ENCODE data around the gene FAM136A. TPM values are rescaled to one million over a fixed set of nuclear protein-coding genes. Genes with fewer than 3 reads are reported as not detected.

FAM136A gene
- total RNA-seq, 2 experiments from 2014 or later = 63.0 to 68.9 TPM

- DNase-seq (no peak), ATAC-seq (no peak)
- Mint-ChIP-seq H3K36me3 (ENCODE audit: low read depth) (no peaks in the 10 kb centered on the region), H3K4me1 (ENCODE audit: low read depth) (no peaks in the 10 kb centered on the region), H3K27ac (no peak overlapping the region), H3K9me3 (no peaks in the 10 kb centered on the region), H3K27me3 (peaks cover 2% of the 10 kb centered on the region), H3K4me3 (no peak overlapping the region)
- peak; percentile 41 for TF ChIP-seq CTCF (IDR thresholded peaks at IDR 0.05)
- intact Hi-C loops (cut with micrococcal nuclease) = loop anchor here (5.0 kb wide), 1 partner anchor 306 kb away; no protein-coding TSS in a partner anchor
- CTCF ChIA-PET = interaction anchor here (0.6 to 5.3 kb wide), 27 partner anchors 9 to 385 kb away, joined by 3 to 86 read pairs (median 4); partner anchors contain the start of gene FAM136A
- POLR2A ChIA-PET = no interaction called here
Measured at GRCh38 chr2:70341477-70341765, 39.6 kb upstream of the FAM136A start.

DNA sequence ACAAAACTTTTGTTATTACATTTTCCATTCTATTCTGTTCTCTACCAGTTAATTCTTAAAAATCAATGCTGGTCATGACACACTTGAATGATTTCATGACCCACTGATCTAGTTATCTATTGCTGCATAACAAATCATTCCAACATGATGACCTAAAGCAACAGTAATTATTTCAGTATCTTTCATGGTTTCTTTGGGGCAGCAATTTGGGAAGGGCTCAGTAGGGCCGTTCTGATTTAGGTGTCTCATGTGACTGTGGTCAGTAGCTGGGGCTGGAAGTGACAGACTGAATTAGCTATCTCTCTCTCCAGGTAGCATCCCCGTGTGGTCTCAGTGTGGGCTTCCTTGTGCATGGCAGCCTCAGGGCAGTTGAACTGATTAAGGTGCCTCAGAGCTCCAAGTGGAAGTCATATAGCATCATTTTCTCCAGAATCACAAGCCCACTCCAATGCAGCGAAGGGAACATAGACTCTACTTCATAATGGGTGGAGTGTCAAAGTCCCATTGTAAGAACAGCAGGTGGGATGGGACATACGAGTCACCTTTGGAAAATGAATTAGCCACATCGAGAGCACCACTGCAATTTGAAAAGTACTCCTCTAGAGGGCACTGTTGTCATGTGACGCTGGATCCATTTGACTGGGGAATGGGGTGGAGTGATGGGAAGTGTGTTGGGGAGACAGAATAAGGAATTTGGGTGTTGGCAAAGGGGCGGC is 39.1 kb upstream of the FAM136A start:
- no peak overlapping the region for H3K27ac Mint-ChIP-seq
- peak; percentile 26 for DNase-seq
- POLR2A ChIA-PET = no interaction called here

GRCh38 chr2:70340075-70340474 is 38.2 kb upstream of the FAM136A start:
- ATAC-seq (no peak), DNase-seq (no peak)
- no peak overlapping the region for H3K27ac Mint-ChIP-seq
- H3K4me3 Mint-ChIP-seq = no peak overlapping the region
- no peaks in the 10 kb centered on the region for H3K4me1 Mint-ChIP-seq (ENCODE audit: low read depth)
- CTCF ChIA-PET = interaction anchor here (0.9 to 5.3 kb wide), 19 partner anchors 10 to 615 kb away, joined by 3 to 86 read pairs (median 8); partner anchors contain the start of genes FAM136A and SNRPG
- no peaks in the 10 kb centered on the region for H3K36me3 Mint-ChIP-seq (ENCODE audit: low read depth)
- TF ChIP-seq CTCF (IDR thresholded peaks at IDR 0.05) = no peak
- intact Hi-C loops (cut with micrococcal nuclease) = loop anchor here (5.0 kb wide), 1 partner anchor 307 kb away; no protein-coding TSS in a partner anchor
- H3K9me3 Mint-ChIP-seq = no peaks in the 10 kb centered on the region
- H3K27me3 Mint-ChIP-seq = peaks cover 2% of the 10 kb centered on the region
- POLR2A ChIA-PET = no interaction called here

More for the DNA sequence above, 39.1 kb upstream of the FAM136A start:
- no peaks in the 10 kb centered on the region for H3K9me3 Mint-ChIP-seq
- intact Hi-C loops (cut with micrococcal nuclease) = loop anchor here (5.0 kb wide), 1 partner anchor 306 kb away; no protein-coding TSS in a partner anchor
- CTCF ChIA-PET = interaction anchor here (0.6 to 5.3 kb wide), 36 partner anchors 10 to 616 kb away, joined by 3 to 86 read pairs (median 4); partner anchors contain the start of genes FAM136A and SNRPG
- no peaks in the 10 kb centered on the region for H3K4me1 Mint-ChIP-seq (ENCODE audit: low read depth)
- peaks cover 2% of the 10 kb centered on the region for H3K27me3 Mint-ChIP-seq
- peak; percentile 93 for TF ChIP-seq CTCF (IDR thresholded peaks at IDR 0.05)
- H3K36me3 Mint-ChIP-seq (ENCODE audit: low read depth) = no peaks in the 10 kb centered on the region
- H3K4me3 Mint-ChIP-seq = no peak overlapping the region
- ATAC-seq = peak; percentile 77

DNA sequence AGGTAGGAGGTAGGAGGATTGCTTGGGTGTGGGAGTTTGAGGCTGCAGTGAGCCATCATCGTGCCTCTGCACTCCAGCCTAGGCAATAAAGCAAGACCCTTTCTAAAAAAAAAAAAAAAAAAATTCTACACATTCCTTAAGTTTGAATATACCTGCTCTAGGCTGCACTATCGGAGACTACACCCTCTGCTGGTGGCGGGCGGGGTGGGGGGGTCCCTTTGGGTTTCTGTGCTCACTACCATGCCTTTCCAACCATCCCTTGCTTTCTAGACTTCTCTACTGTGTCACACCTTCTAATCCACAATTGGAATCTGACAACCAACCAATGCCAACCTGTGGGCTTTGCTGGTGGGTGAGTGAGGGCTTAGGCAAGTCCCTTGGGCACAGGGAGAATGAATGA is 34.7 kb upstream of the FAM136A start:
- ATAC-seq (no peak), DNase-seq (no peak)
- Mint-ChIP-seq H3K4me1 (ENCODE audit: low read depth) (no peaks in the 10 kb centered on the region), H3K36me3 (ENCODE audit: low read depth) (no peaks in the 10 kb centered on the region), H3K9me3 (no peaks in the 10 kb centered on the region), H3K27me3 (peaks cover 2% of the 10 kb centered on the region), H3K4me3 (no peak overlapping the region), H3K27ac (no peak overlapping the region)
- TF ChIP-seq CTCF (IDR thresholded peaks at IDR 0.05) = no peak
- intact Hi-C loops (cut with micrococcal nuclease) = no loop called here
- POLR2A ChIA-PET = interaction anchor here (0.6 to 1.2 kb wide), 2 partner anchors 13 to 77 kb away, joined by 3 to 5 read pairs; no protein-coding TSS in a partner anchor
- CTCF ChIA-PET = interaction anchor here (1.1 to 2.4 kb wide), 5 partner anchors 33 to 311 kb away, joined by 3 to 12 read pairs (median 4); no protein-coding TSS in a partner anchor

- Mint-ChIP-seq H3K9me3 (no peaks in the 10 kb centered on the region), H3K4me3 (no peak overlapping the region), H3K27ac (no peak overlapping the region), H3K27me3 (no peaks in the 10 kb centered on the region), H3K4me1 (ENCODE audit: low read depth) (no peaks in the 10 kb centered on the region), H3K36me3 (ENCODE audit: low read depth) (no peaks in the 10 kb centered on the region)
- POLR2A ChIA-PET = no interaction called here
- intact Hi-C loops (cut with micrococcal nuclease) = no loop called here
- CTCF ChIA-PET = interaction anchor here (2.4 to 5.3 kb wide), 2 partner anchors 10 to 27 kb away, joined by 8 to 33 read pairs; no protein-coding TSS in a partner anchor
- no peak for DNase-seq
- no peak for TF ChIP-seq CTCF (IDR thresholded peaks at IDR 0.05)
- ATAC-seq = no peak
Measured at GRCh38 chr2:70331012-70331411, 29.1 kb upstream of the FAM136A start.

Measured in activated CD8-positive, alpha-beta T cell treated with anti-CD3 and anti-CD28 coated beads for 36 hours (primary cell).